ENCODE measurements around the gene GRIK4. TPM values are rescaled to one million over a fixed set of nuclear protein-coding genes. Genes with fewer than 3 reads are reported as not detected.

GRIK4 gene
- total RNA-seq, 1 donor from 2014 or later, result 2.2 TPM

GRCh38 chr11:120524536-120525085, 13.1 kb downstream of the GRIK4 start:
- DNase-seq (ENCODE audit: low read depth), result no peak
- Mint-ChIP-seq H3K4me3 (ENCODE audit: unreplicated experiment) (no peak overlapping the region), H3K4me1 (ENCODE audit: low read depth, unreplicated experiment) (peaks cover 2% of the 10 kb centered on the region), H3K9me3 (ENCODE audit: unreplicated experiment) (no peaks in the 10 kb centered on the region), H3K27me3 (ENCODE audit: low read depth, unreplicated experiment) (peaks cover 43% of the 10 kb centered on the region), H3K27ac (ENCODE audit: unreplicated experiment) (no peak overlapping the region), H3K36me3 (ENCODE audit: low read depth, unreplicated experiment) (peaks cover 2% of the 10 kb centered on the region)
- no peak overlapping the region for H3K4me2 ChIP-seq (ENCODE audit: low read length)
- H3K79me2 ChIP-seq (ENCODE audit: insufficient read depth, low read length), result no peaks in the 10 kb centered on the region
- peaks cover 8% of the 10 kb centered on the region for H3K27me3 ChIP-seq (ENCODE audit: insufficient read depth, low read length)
- no peaks in the 10 kb centered on the region for H4K20me1 ChIP-seq (ENCODE audit: insufficient read depth, low read length)
- peaks cover 8% of the 10 kb centered on the region for H3K4me1 ChIP-seq (ENCODE audit: insufficient read depth, low read length)
- H3K9ac ChIP-seq (ENCODE audit: low read length), result no peak overlapping the region
- no peaks in the 10 kb centered on the region for H3K9me3 ChIP-seq (ENCODE audit: insufficient read depth, low read depth, low read length)
- TF ChIP-seq EZH2 (IDR thresholded peaks at IDR 0.05; ENCODE audit: insufficient read depth, low read length), result no peak
- TF ChIP-seq CTCF (IDR thresholded peaks at IDR 0.05; ENCODE audit: insufficient read depth, low read depth, low read length), result no peak
- H3K27ac ChIP-seq (ENCODE audit: low read depth, low read length), result no peak overlapping the region
- H3K4me3 ChIP-seq (ENCODE audit: insufficient read depth, low read depth, low read length), result no peak overlapping the region
- no peaks in the 10 kb centered on the region for H3K36me3 ChIP-seq (ENCODE audit: insufficient read depth, low read length)
- FAIRE-seq, result no peak
- no peak overlapping the region for H2AFZ ChIP-seq (ENCODE audit: low read depth, low read length)

GRCh38 chr11:120525261-120526171, 14.0 kb downstream of the GRIK4 start:
- Histone ChIP-seq H3K4me1 (ENCODE audit: insufficient read depth, low read length) (peaks cover 8% of the 10 kb centered on the region), H3K27me3 (ENCODE audit: insufficient read depth, low read length) (peaks cover 8% of the 10 kb centered on the region), H2AFZ (ENCODE audit: low read depth, low read length) (no peak overlapping the region), H3K36me3 (ENCODE audit: insufficient read depth, low read length) (no peaks in the 10 kb centered on the region), H3K4me2 (ENCODE audit: low read length) (no peak overlapping the region), H3K9me3 (ENCODE audit: insufficient read depth, low read depth, low read length) (no peaks in the 10 kb centered on the region), H3K27ac (ENCODE audit: low read depth, low read length) (no peak overlapping the region), H3K9ac (ENCODE audit: low read length) (no peak overlapping the region), H4K20me1 (ENCODE audit: insufficient read depth, low read length) (no peaks in the 10 kb centered on the region), H3K79me2 (ENCODE audit: insufficient read depth, low read length) (no peaks in the 10 kb centered on the region), H3K4me3 (ENCODE audit: insufficient read depth, low read depth, low read length) (no peak overlapping the region)
- Mint-ChIP-seq H3K27ac (ENCODE audit: unreplicated experiment) (no peak overlapping the region), H3K36me3 (ENCODE audit: low read depth, unreplicated experiment) (no peaks in the 10 kb centered on the region), H3K4me1 (ENCODE audit: low read depth, unreplicated experiment) (peaks cover 2% of the 10 kb centered on the region), H3K27me3 (ENCODE audit: low read depth, unreplicated experiment) (peaks cover 46% of the 10 kb centered on the region), H3K4me3 (ENCODE audit: unreplicated experiment) (no peak overlapping the region), H3K9me3 (ENCODE audit: unreplicated experiment) (no peaks in the 10 kb centered on the region)
- TF ChIP-seq EZH2 (IDR thresholded peaks at IDR 0.05; ENCODE audit: insufficient read depth, low read length), result no peak
- DNase-seq (ENCODE audit: low read depth), result no peak
- no peak for FAIRE-seq

GRCh38 chr11:120526241-120526640, 14.7 kb downstream of the GRIK4 start:
- FAIRE-seq (no peak), DNase-seq (ENCODE audit: low read depth) (no peak)
- Histone ChIP-seq H3K9ac (ENCODE audit: low read length) (no peak overlapping the region), H3K9me3 (ENCODE audit: insufficient read depth, low read depth, low read length) (no peaks in the 10 kb centered on the region), H3K27me3 (ENCODE audit: insufficient read depth, low read length) (peaks cover 8% of the 10 kb centered on the region), H4K20me1 (ENCODE audit: insufficient read depth, low read length) (no peaks in the 10 kb centered on the region), H3K79me2 (ENCODE audit: insufficient read depth, low read length) (no peaks in the 10 kb centered on the region), H3K36me3 (ENCODE audit: insufficient read depth, low read length) (no peaks in the 10 kb centered on the region), H3K4me2 (ENCODE audit: low read length) (no peak overlapping the region), H2AFZ (ENCODE audit: low read depth, low read length) (no peak overlapping the region), H3K4me3 (ENCODE audit: insufficient read depth, low read depth, low read length) (no peak overlapping the region), H3K4me1 (ENCODE audit: insufficient read depth, low read length) (peaks cover 8% of the 10 kb centered on the region), H3K27ac (ENCODE audit: low read depth, low read length) (no peak overlapping the region)
- Mint-ChIP-seq H3K4me1 (ENCODE audit: low read depth, unreplicated experiment) (peaks cover 2% of the 10 kb centered on the region), H3K4me3 (ENCODE audit: unreplicated experiment) (no peak overlapping the region), H3K36me3 (ENCODE audit: low read depth, unreplicated experiment) (no peaks in the 10 kb centered on the region), H3K9me3 (ENCODE audit: unreplicated experiment) (no peaks in the 10 kb centered on the region), H3K27ac (ENCODE audit: unreplicated experiment) (no peak overlapping the region), H3K27me3 (ENCODE audit: low read depth, unreplicated experiment) (peaks cover 48% of the 10 kb centered on the region)
- TF ChIP-seq CTCF (IDR thresholded peaks at IDR 0.05; ENCODE audit: insufficient read depth, low read depth, low read length) (no peak), EZH2 (IDR thresholded peaks at IDR 0.05; ENCODE audit: insufficient read depth, low read length) (no peak)
